Stimulated activated CD8-positive, alpha-beta memory T cell treated with anti-CD3 and anti-CD28 coated beads, Interleukin-12 subunit alpha, Interleukin-12 subunit beta, amount 100 ng/mL, for 4 hours (primary cell): ENCODE data around the gene PMM1.
"Not testable (repeated sequence)": the region's sequence is repeated elsewhere in the genome, so short reads cannot be mapped to it uniquely, and the experiment has no call there.

Source experiments
- DNase-seq: peaks from one replicate; pipeline ENCODE4 v3.0.0-alpha.2; 2020; ENCODE audit warnings: low read depth

PMM1 gene

DNA sequence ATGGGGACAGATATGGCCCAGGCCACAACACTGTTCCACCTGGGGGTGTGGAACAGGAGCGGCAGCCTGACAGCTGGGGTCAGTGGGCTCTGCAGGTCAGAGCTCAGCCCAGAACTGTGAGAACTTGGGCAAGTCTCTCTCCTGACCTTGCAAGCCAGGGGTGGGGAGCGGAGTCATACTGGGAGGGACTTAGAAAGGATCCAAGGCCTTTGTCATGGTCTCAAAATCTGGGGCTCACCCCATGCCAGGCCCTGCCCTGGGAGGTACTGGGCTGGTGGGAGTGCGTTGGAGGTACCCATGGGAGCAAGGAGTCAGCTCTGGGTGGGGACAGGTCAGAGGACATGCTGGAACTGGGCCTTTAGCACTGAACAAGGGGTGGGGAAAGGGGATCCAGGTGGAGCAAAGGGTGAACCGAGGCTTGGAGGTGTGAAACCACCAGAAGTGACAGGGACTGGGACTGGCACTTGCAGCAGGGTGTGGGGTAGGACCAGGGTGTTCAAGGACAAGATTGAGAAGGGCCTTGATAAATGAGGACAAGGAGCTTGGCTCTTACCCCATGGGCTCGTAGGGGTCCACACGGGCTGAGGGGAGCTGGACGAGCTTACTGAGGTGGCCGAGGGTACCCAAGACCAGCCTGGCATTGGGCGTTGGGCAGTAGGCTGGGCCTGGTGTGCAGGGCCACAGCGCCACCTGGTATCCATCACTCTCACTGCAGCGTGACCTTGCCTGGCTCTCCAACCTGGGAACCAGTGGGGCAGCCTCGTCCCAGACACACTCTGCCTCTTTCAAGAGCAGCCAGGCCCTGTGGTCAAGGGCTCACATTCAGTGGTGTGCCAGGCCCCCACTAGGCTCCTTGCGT lies 7.4 kb upstream of the PMM1 start:
- DNase-seq: no peak

DNA sequence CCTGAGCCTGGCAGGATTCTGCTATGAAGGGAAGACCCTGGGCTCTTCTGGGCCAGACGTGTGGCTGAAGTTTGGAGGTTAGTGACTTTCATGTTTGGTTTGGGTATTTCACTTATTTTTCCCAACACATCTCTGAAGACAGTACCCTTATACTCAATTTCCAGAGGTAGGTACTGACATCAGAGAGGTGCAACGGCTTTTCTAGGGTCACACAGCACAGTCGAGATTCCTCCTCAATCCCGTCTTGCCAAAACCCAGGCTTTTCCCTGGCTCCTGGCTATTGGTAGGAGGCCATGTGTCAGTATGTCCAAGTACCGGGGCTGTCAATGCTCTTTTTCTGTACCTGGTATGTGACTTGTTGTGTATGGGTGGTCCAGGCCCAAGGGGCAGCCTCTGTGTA lies 6.1 kb upstream of the PMM1 start:
- no peak for DNase-seq

GRCh38 chr22:41593336-41593960 lies 3.8 kb upstream of the PMM1 start:
- DNase-seq: not testable (repeated sequence)

- no peak for DNase-seq
Observed at GRCh38 chr22:41587347-41587723, 2.3 kb downstream of the PMM1 start.

GRCh38 chr22:41585898-41586297 lies 3.7 kb downstream of the PMM1 start:
- DNase-seq: no peak

DNA sequence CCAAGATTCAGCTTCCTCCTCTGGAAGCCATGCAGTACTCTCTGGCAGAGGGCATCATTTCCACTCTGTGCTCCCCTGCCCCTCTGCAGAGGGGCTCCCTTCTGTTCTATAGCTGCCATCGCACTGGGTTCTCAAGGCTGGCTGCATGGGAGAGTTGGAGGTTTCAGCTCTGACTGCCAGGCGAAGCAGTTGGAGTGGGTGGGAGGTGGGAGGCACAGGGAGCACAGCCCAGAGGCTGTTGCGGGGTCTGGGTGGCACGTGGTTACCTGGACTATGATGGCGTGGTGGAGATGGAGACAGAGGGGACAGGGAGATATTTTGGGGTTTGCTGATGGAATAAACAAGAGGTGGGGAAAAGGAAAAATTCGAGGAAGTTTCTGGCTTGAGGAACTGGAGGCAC lies 4.8 kb downstream of the PMM1 start:
- DNase-seq: no peak

GRCh38 chr22:41582694-41583093 lies 6.9 kb downstream of the PMM1 start:
- no peak for DNase-seq

DNA sequence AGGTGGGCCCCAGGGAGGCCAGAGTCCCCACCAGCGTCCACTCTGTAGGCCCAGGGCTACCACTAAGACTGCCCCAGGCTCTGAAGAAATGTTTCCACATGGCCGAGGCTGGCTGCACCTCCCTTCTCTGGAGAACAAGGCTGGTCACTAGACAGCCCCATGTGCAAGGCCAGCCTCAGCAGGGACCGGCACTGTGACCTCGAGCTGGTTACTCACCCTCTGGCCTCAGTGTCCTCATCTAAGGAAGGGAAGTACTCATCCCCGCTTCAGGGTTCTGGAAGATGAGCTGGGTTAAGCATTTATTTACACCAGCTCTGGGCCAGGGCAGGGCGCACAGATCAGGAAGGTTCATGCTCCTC lies 9.7 kb downstream of the PMM1 start:
- DNase-seq: no peak

- DNase-seq: no peak
Observed at GRCh38 chr22:41579297-41579996, 10.2 kb downstream of the PMM1 start.

DNA sequence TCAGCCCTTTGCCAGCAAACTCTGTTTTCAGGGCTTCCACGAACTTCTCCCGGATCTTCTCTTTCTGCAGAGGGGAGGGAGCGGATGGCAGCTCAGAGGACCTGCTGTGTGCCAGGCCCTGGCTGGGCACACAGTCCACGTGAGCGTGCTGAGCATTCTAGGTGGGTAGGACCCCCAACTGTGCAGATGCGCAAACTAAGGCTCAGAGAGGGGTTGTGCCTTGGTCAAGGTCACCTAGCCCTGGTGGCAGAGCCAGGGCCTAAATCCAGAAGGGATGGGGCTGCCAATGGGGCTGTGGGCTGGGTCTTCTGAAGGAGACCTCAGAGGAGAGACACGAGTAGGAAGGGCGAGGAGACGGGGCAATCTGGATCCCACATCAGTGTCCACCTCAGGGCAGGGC lies 10.8 kb downstream of the PMM1 start:
- DNase-seq: no peak

DNA sequence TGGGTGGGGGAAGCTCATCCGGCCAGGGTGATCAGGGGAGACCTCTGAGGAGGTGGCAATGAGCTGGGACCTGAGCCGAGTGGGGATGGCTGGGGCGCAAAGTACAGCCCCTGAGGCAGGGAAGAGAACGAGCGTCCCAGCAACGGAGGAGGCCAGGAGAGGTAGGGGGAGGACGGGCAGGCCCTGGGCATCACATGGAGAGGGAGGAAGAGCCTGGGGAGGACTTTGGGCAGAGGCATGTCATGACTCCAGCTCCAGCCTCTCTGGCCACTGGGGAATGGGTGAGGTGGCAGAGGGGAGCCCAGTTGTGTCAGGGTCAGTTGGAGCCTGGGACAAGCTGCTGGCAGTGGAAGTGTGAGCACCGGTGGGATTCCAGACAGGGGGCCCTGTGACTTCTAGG lies 11.5 kb downstream of the PMM1 start:
- DNase-seq: no peak

DNA sequence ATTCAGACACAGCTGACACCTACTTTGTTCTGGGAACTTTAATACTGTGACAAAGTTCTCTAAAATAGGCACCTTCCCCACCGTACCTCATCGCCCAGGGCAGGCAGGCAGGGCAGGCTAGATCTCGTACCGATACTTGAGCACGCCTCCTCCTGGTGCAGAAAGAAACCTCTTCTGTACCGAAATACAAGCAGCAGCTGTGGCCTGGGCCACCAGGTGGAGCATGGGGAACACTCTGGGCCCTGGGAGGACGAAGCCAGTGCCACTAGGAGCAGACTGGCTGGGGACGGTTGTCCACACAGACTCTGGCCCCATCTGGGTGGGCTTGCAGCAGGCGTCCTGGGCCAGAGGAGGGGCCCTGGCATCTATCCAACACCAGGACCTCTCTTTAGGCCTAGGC lies 12.8 kb downstream of the PMM1 start:
- DNase-seq: no peak

DNA sequence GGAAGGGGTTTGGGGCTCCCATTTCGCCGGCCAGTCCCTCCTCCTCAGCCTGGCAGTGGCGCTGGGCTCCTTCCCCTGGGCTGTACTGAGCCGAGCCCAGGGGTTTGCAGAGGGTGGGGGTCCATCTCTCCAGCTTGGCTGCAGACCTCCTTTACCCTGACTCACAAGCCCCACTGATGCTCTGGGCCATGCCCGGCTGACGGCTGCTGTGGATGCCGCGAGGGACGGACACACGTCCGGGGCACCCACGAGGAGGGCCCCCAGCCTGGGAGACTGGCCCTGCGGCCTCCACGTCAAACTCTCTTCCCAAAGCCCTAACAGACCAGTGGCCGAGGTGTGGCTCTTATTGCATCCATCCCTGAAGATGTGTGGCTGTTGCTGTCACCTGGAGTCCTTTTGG lies 14.1 kb downstream of the PMM1 start:
- no peak for DNase-seq

DNA sequence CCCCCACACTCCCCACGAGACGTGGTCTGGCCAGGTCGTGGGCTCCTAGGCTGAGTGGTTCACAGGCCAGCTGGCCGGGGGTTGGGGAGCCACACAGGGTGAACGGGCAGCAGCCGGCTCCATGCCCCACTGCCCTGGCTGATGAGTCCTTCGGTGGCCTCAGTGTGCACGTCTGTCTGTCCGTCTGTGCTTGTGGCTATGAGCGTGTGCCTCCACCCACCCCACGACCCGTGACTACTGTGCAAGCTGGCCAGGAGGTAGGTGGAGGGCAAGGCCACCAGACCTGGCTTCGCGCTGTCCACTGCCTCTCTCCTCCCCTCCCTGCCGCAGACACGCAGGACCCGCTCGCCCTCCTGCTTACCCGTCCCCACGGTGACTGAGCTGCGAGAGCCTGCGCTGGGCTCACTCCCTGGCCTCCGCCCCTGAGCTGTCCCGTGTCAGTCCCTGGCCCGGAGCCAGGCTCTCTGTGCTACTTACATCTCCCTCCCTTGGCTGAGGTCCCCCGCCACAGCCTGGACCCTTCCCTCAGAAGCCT lies 14.7 kb downstream of the PMM1 start:
- DNase-seq: no peak

- DNase-seq: no peak
Observed at GRCh38 chr22:41573677-41574076, 16.0 kb downstream of the PMM1 start.

- DNase-seq: not testable (repeated sequence)
Observed at GRCh38 chr22:41572305-41572704, 17.3 kb downstream of the PMM1 start.

DNA sequence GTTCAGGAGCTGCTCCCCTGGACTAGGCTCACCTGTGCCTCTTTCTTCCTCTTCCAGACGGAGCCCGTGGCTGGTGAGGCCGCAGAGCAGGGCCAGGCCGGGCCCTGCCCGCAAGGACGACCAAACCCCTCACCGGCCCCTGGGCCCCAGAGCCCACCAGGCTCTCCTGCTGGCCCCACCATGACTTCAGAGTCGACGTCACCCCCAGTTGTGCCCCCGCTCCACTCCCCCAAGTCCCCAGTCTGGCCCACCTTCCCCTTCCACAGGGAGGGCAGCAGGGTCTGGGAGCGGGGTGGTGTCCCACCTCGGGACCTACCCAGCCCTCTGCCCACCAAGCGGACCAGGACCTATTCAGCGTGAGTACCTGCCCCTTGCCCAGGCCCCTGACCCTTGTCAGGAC lies 17.9 kb downstream of the PMM1 start:
- no peak for DNase-seq

GRCh38 chr22:41570221-41570620 lies 19.4 kb downstream of the PMM1 start:
- no peak for DNase-seq

DNA sequence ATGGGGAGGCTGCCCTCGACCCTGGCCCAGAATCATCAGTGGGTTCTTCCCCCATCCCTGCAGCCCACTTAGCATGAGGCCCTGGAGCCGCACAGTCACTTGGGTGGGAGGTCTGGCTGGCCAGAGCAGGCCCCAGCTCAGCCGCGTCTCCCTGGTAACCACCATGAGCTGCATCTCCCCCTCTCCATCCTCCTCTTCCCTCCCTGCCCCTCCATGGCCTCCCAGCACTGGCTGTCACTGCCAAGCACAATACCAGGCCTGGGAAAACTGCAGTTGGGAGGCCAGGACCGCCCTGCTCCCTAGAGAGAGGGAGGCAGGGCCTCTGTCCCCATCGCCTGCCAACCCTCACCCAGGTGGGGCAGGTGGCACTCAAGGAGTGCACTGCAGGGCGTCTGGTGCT lies 20.8 kb downstream of the PMM1 start:
- no peak for DNase-seq

GRCh38 chr22:41567512-41567768 lies 22.2 kb downstream of the PMM1 start:
- DNase-seq: no peak

- DNase-seq: no peak
Observed at GRCh38 chr22:41565403-41566054, 24.1 kb downstream of the PMM1 start.

GRCh38 chr22:41564563-41564962 lies 25.1 kb downstream of the PMM1 start:
- no peak for DNase-seq
